GM18519 (cell line): ENCODE measurements around the gene NEDD4L.
A peak's percentile ranks its signal among the peaks of the same experiment; 100 is the strongest.

Experiments used
- ATAC-seq: cut with Tn5 transposase; IDR thresholded peaks from one replicate; pipeline ENCODE4 v1.9.1; 2021; ENCODE audit warnings: mild to moderate bottlenecking, moderate library complexity; ENCODE audit not compliant: unreplicated experiment, low FRiP score

Gene NEDD4L

GRCh38 chr18:58225101-58225500, 181.1 kb downstream of the NEDD4L start:
- peak; percentile 88 for ATAC-seq

- ATAC-seq: no peak
These were observed 182.4 kb downstream of the NEDD4L start for GRCh38 chr18:58226429-58226828.

- ATAC-seq: no peak
These were observed 183.4 kb downstream of the NEDD4L start for GRCh38 chr18:58227361-58227930.

- ATAC-seq: no peak
These were observed 184.2 kb downstream of the NEDD4L start for GRCh38 chr18:58228176-58228575.

- no peak for ATAC-seq
These were observed 184.7 kb downstream of the NEDD4L start for GRCh38 chr18:58228762-58229161.

GRCh38 chr18:58229162-58229561, 185.1 kb downstream of the NEDD4L start:
- ATAC-seq: no peak

GRCh38 chr18:58230438-58231179, 186.6 kb downstream of the NEDD4L start:
- no peak for ATAC-seq

GRCh38 chr18:58231930-58232329, 187.9 kb downstream of the NEDD4L start:
- no peak for ATAC-seq

- ATAC-seq: no peak
These were observed 188.6 kb downstream of the NEDD4L start for GRCh38 chr18:58232668-58233067.

GRCh38 chr18:58234359-58234741, 190.3 kb downstream of the NEDD4L start:
- no peak for ATAC-seq

GRCh38 chr18:58235001-58235436, 191.0 kb downstream of the NEDD4L start:
- no peak for ATAC-seq

GRCh38 chr18:58239879-58240278, 195.9 kb downstream of the NEDD4L start:
- ATAC-seq: no peak

- no peak for ATAC-seq
These were observed 197.1 kb downstream of the NEDD4L start for GRCh38 chr18:58241026-58241679.

GRCh38 chr18:58241877-58242276, 197.9 kb downstream of the NEDD4L start:
- ATAC-seq: no peak

GRCh38 chr18:58242435-58242834, 198.4 kb downstream of the NEDD4L start:
- ATAC-seq: no peak

GRCh38 chr18:58242968-58243367, 198.9 kb downstream of the NEDD4L start:
- no peak for ATAC-seq

- ATAC-seq: no peak
These were observed 199.4 kb downstream of the NEDD4L start for GRCh38 chr18:58243401-58243800.

- ATAC-seq: no peak
These were observed 203.4 kb downstream of the NEDD4L start for GRCh38 chr18:58247363-58247834.

- ATAC-seq: no peak
These were observed 205.7 kb downstream of the NEDD4L start for GRCh38 chr18:58249712-58250111.

GRCh38 chr18:58251416-58251815, 207.4 kb downstream of the NEDD4L start:
- ATAC-seq: no peak

GRCh38 chr18:58252166-58252565, 208.1 kb downstream of the NEDD4L start:
- no peak for ATAC-seq

- ATAC-seq: no peak
These were observed 209.3 kb downstream of the NEDD4L start for GRCh38 chr18:58253318-58253717.
